ENCODE measurements around the gene ZFP92. TPM values are rescaled to one million over a fixed set of nuclear protein-coding genes. Genes with fewer than 3 reads are reported as not detected.

The ZFP92 gene
- total RNA-seq, 4 donors from 2014 or later = 0.98 to 3.6 (median 1.4) TPM

DNA sequence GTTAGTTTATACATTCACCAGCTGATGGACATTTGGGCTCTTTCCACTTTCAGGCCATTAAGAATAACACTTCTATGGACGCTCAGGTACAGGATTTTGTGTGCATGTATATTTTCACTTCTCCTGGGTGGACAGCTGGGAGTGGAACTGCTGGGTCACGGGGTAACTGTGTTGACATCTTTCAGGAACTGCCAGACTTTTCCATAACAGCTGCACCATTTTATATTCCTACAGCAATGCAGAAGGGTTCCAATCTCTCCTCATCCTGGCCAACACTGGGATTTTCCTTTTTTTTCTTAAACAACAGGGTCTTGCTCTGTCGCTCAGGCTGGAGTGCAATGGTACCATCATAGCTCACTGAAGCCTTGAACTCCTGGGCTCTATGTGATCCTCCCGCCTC, 47.2 kb downstream of the ZFP92 start:
- TF ChIP-seq, protein P1, sequence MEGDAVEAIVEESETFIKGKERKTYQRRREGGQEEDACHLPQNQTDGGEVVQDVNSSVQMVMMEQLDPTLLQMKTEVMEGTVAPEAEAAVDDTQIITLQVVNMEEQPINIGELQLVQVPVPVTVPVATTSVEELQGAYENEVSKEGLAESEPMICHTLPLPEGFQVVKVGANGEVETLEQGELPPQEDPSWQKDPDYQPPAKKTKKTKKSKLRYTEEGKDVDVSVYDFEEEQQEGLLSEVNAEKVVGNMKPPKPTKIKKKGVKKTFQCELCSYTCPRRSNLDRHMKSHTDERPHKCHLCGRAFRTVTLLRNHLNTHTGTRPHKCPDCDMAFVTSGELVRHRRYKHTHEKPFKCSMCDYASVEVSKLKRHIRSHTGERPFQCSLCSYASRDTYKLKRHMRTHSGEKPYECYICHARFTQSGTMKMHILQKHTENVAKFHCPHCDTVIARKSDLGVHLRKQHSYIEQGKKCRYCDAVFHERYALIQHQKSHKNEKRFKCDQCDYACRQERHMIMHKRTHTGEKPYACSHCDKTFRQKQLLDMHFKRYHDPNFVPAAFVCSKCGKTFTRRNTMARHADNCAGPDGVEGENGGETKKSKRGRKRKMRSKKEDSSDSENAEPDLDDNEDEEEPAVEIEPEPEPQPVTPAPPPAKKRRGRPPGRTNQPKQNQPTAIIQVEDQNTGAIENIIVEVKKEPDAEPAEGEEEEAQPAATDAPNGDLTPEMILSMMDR (IDR thresholded peaks at IDR 0.05; ENCODE audit: low read depth) = no peak

DNA sequence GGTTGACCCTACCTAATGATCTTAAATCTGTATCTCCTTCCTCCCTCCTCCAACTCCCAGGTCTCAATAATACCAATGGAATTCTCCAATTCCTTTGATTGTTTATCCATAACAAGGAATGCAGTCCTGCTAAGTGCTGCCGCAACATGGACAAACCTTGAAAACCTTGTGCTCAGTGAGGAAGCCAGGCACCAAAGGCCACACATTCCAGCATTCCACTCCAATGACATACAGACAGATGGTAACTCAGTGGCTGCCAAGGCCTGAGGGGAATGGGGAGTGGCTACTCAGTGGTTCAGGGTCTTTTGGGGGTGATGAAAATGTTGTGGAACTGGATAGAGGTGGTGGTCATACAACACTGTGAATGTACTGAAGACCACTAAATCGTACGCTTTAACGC, 48.7 kb downstream of the ZFP92 start:
- TF ChIP-seq, protein P1 (IDR thresholded peaks at IDR 0.05; ENCODE audit: low read depth) = no peak

DNA sequence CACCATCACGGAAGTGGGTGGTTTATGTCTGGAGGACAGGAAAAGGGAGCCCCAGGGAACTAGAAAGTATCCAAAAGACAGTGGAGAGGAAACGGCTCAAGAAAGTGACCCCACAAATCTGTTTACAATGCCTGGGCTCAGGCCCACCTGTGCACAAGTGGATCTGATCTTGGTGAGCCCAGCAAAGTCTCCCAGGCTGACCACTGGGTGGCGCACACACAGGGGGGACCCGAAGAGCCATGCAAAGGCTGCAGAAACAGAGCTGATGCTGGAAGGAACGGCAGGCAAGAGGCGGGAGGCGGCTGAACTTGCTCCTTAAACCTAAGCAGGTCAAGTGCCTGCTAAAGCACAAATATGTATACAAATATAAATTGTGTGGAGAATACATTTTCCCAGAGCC, 49.6 kb downstream of the ZFP92 start:
- TF ChIP-seq, protein P1 (IDR thresholded peaks at IDR 0.05; ENCODE audit: low read depth) = no peak

Small RNA genes within 50 kb of the gene (small RNA-seq; reads per million reads assigned to genes)
- gene RN7SL667P = not detected

Other genes starting within 250 kb of the ZFP92 start
- gene MAGEA1, start 232.2 kb upstream of the ZFP92 start, total RNA-seq = not detected
- not detected for gene PNMA6F, start 89.7 kb upstream of the ZFP92 start, total RNA-seq
- gene ZNF275, start 77.3 kb upstream of the ZFP92 start, total RNA-seq = 10 to 100 TPM in 3 of 4 donors, 1 to 10 TPM in 1; 8.3 to 30.9 (median 15.9) TPM
- not detected for gene PNMA6E, start 10.1 kb upstream of the ZFP92 start, total RNA-seq
- gene TREX2, start 34.6 kb downstream of the ZFP92 start, total RNA-seq = 1 to 10 TPM in 3 of 4 donors, not detected in 1; 1.1 to 2.8 (median 2.4) TPM
- 10 to 100 TPM; 14.2 to 29.4 (median 16.3) TPM for gene HAUS7, start 59.1 kb downstream of the ZFP92 start, total RNA-seq
- 10 to 100 TPM; 13.4 to 43.0 (median 20.0) TPM for gene BGN, start 83.5 kb downstream of the ZFP92 start, total RNA-seq
- not detected for gene ATP2B3, start 106.2 kb downstream of the ZFP92 start, total RNA-seq
- gene CCNQ, start 187.7 kb downstream of the ZFP92 start, total RNA-seq = 10 to 100 TPM; 25.6 to 37.5 (median 30.6) TPM
- under 1 TPM in 3 of 4 donors, not detected in 1; 0.22 to 0.38 (median 0.34) TPM for gene DUSP9, start 235.7 kb downstream of the ZFP92 start, total RNA-seq